ENCODE measurements around the gene DYNLT5.

DYNLT5 gene

GRCh38 chr1:66705110-66705509, 47.1 kb upstream of the DYNLT5 start (continued):
- TF ChIP-seq ESRRG (CRISPR knock-in tag; IDR thresholded peaks at IDR 0.05) (no peak), ARNTL (CRISPR knock-in tag; IDR thresholded peaks at IDR 0.05; ENCODE audit: borderline replicate concordance, low read depth) (no peak), RARB (CRISPR knock-in tag; IDR thresholded peaks at IDR 0.05) (no peak)

GRCh38 chr1:66711420-66711819, 40.8 kb upstream of the DYNLT5 start:
- TF ChIP-seq ESRRG (CRISPR knock-in tag; IDR thresholded peaks at IDR 0.05) (no peak), RARB (CRISPR knock-in tag; IDR thresholded peaks at IDR 0.05) (no peak), CSDC2 (CRISPR knock-in tag; IDR thresholded peaks at IDR 0.05) (no peak)
- TF ChIP-seq, protein P1, sequence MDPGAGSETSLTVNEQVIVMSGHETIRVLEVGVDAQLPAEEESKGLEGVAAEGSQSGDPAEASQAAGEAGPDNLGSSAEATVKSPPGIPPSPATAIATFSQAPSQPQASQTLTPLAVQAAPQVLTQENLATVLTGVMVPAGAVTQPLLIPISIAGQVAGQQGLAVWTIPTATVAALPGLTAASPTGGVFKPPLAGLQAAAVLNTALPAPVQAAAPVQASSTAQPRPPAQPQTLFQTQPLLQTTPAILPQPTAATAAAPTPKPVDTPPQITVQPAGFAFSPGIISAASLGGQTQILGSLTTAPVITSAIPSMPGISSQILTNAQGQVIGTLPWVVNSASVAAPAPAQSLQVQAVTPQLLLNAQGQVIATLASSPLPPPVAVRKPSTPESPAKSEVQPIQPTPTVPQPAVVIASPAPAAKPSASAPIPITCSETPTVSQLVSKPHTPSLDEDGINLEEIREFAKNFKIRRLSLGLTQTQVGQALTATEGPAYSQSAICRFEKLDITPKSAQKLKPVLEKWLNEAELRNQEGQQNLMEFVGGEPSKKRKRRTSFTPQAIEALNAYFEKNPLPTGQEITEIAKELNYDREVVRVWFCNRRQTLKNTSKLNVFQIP (CRISPR knock-in tag; IDR thresholded peaks at IDR 0.05; ENCODE audit: borderline replicate concordance, low read depth), result no peak
- ATAC-seq, result peak; percentile 75

- no peak for TF ChIP-seq BACH2 (CRISPR knock-in tag; IDR thresholded peaks at IDR 0.05; ENCODE audit: borderline replicate concordance)
- TF ChIP-seq TOX (CRISPR knock-in tag; IDR thresholded peaks at IDR 0.05; ENCODE audit: borderline replicate concordance), result no peak
- TF ChIP-seq CREB5 (CRISPR knock-in tag; IDR thresholded peaks at IDR 0.05; ENCODE audit: low read depth), result no peak
- no peak for TF ChIP-seq TSHZ2 (CRISPR knock-in tag; IDR thresholded peaks at IDR 0.05)
- no peak for TF ChIP-seq ZNF8 (CRISPR knock-in tag; IDR thresholded peaks at IDR 0.05)
- TF ChIP-seq, protein P2, sequence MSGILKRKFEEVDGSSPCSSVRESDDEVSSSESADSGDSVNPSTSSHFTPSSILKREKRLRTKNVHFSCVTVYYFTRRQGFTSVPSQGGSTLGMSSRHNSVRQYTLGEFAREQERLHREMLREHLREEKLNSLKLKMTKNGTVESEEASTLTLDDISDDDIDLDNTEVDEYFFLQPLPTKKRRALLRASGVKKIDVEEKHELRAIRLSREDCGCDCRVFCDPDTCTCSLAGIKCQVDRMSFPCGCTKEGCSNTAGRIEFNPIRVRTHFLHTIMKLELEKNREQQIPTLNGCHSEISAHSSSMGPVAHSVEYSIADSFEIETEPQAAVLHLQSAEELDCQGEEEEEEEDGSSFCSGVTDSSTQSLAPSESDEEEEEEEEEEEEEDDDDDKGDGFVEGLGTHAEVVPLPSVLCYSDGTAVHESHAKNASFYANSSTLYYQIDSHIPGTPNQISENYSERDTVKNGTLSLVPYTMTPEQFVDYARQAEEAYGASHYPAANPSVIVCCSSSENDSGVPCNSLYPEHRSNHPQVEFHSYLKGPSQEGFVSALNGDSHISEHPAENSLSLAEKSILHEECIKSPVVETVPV (CRISPR knock-in tag; IDR thresholded peaks at IDR 0.05), result no peak
- TF ChIP-seq ZFP3 (CRISPR knock-in tag; IDR thresholded peaks at IDR 0.05), result no peak
- TF ChIP-seq SNAI2 (CRISPR knock-in tag; IDR thresholded peaks at IDR 0.05), result no peak
- TF ChIP-seq TCF4 (CRISPR knock-in tag; IDR thresholded peaks at IDR 0.05; ENCODE audit: borderline replicate concordance), result no peak
- TF ChIP-seq ZC3H10 (CRISPR knock-in tag; IDR thresholded peaks at IDR 0.05), result no peak
- no peak for ATAC-seq
Observed at GRCh38 chr1:66712839-66713238, 39.4 kb upstream of the DYNLT5 start.

GRCh38 chr1:66723985-66724384, 28.3 kb upstream of the DYNLT5 start:
- no peak for ATAC-seq
- TF ChIP-seq PPARA (CRISPR knock-in tag; IDR thresholded peaks at IDR 0.05; ENCODE audit: borderline replicate concordance), result no peak
- TF ChIP-seq GLIS3 (CRISPR knock-in tag; IDR thresholded peaks at IDR 0.05), result no peak
- TF ChIP-seq TSHZ2 (CRISPR knock-in tag; IDR thresholded peaks at IDR 0.05), result no peak
- no peak for TF ChIP-seq CSDC2 (CRISPR knock-in tag; IDR thresholded peaks at IDR 0.05)
- TF ChIP-seq ZC3H10 (CRISPR knock-in tag; IDR thresholded peaks at IDR 0.05), result no peak
- TF ChIP-seq ZNF8 (CRISPR knock-in tag; IDR thresholded peaks at IDR 0.05), result no peak
- TF ChIP-seq CREB5 (CRISPR knock-in tag; IDR thresholded peaks at IDR 0.05; ENCODE audit: low read depth), result no peak
- TF ChIP-seq PATZ1 (CRISPR knock-in tag; IDR thresholded peaks at IDR 0.05; ENCODE audit: borderline replicate concordance), result no peak
- TF ChIP-seq ESRRG (CRISPR knock-in tag; IDR thresholded peaks at IDR 0.05), result no peak

Data from SK-N-SH treated with all-trans-retinoic acid at 6 μM for 48 hours (cell line).